A673 (cell line): ENCODE data around the gene MT2A. TPM values are rescaled to one million over a fixed set of nuclear protein-coding genes. Genes with fewer than 3 reads are reported as not detected.
"Not testable (repeated sequence)": the region's sequence is repeated elsewhere in the genome, so short reads cannot be mapped to it uniquely, and the experiment has no call there.

Experiments
- BruUV-seq: library from RNA; stranded (reverse); fragments of 400-500 nt; replicated peaks from 2 replicates; lab custom pipeline; 2021; lab: Mats Ljungman, UMichigan
- CTCF ChIA-PET: fragments of 300-600 bp; sonication (Branson Sonifier 250); formaldehyde crosslinking; loops from one replicate; lab custom pipeline; 2022; ENCODE audit warnings: antibody characterized with exemption; lab: Charles Lee
- POLR2A ChIA-PET: fragments of 300-600 bp; sonication (Branson Sonifier 250); formaldehyde crosslinking; loops from one replicate; lab custom pipeline; 2022; ENCODE audit warnings: antibody characterized with exemption; ENCODE audit not compliant: low non-redundant PET; lab: Charles Lee
- DNase-seq: peaks from one replicate; pipeline ENCODE4 v3.0.0-alpha.2; 2015; ENCODE audit warnings: low spot score
- H3K27ac ChIP-seq: fragments of 200-600 bp; sonication (generic); 2 replicates; pipeline ENCODE4 v1.5.1; 2016; ENCODE audit warnings: mixed run types, low read depth, mild to moderate bottlenecking, mixed read lengths, antibody characterized with exemption, low read length; ENCODE audit not compliant: poor library complexity, severe bottlenecking
- H3K27me3 ChIP-seq: fragments of 200-600 bp; sonication (generic); replicated peaks from 2 replicates; pipeline ENCODE4 v1.6.1; 2017; ENCODE audit warnings: mixed run types, low read depth, mild to moderate bottlenecking, mixed read lengths, antibody characterized with exemption, low read length; ENCODE audit not compliant: insufficient read depth, poor library complexity
- H3K36me3 ChIP-seq: fragments of 200-600 bp; sonication (generic); 2 replicates; pipeline ENCODE4 v1.6.1; 2016; ENCODE audit warnings: mixed run types, mild to moderate bottlenecking, mixed read lengths, antibody characterized with exemption, low read length; ENCODE audit not compliant: insufficient read depth, poor library complexity, severe bottlenecking
- H3K4me1 ChIP-seq: fragments of 200-600 bp; sonication (generic); 2 replicates; pipeline ENCODE4 v1.6.1; 2017; ENCODE audit warnings: mixed run types, mild to moderate bottlenecking, mixed read lengths, antibody characterized with exemption, low read length; ENCODE audit not compliant: insufficient read depth, poor library complexity, severe bottlenecking
- H3K4me3 ChIP-seq: fragments of 200-600 bp; sonication (generic); 2 replicates; pipeline ENCODE4 v1.5.1; 2016; ENCODE audit warnings: low read depth, mixed run types, mild to moderate bottlenecking, mixed read lengths, low read length; ENCODE audit not compliant: poor library complexity, severe bottlenecking
- H3K9me3 ChIP-seq: fragments of 200-600 bp; sonication (generic); 2 replicates; pipeline ENCODE4 v1.6.1; 2016; ENCODE audit warnings: mixed run types, low read depth, mild to moderate bottlenecking, mixed read lengths, antibody characterized with exemption, low read length; ENCODE audit not compliant: poor library complexity, severe bottlenecking
- CTCF ChIP-seq: fragments of 300-800, 200-600 bp; sonication (generic); conservative IDR thresholded peaks from 2 replicates; pipeline ENCODE4 v1.5.1; 2017; ENCODE audit warnings: low read depth, mild to moderate bottlenecking, antibody characterized with exemption, low read length, moderate library complexity, mixed read lengths
- EZH2 ChIP-seq: fragments of 200-600 bp; sonication (generic); IDR thresholded peaks from 2 replicates; pipeline ENCODE4 v1.6.1; 2017; ENCODE audit warnings: borderline replicate concordance, low read depth, mild to moderate bottlenecking, mixed read lengths, antibody characterized with exemption, low read length; ENCODE audit not compliant: poor library complexity, severe bottlenecking
- intact Hi-C: fragments of 100-400 bp; cut with micrococcal nuclease; formaldehyde crosslinking; loops from one replicate; pipeline ENCODE4 v1.10.0; 2022; ENCODE audit not compliant: unreplicated experiment
- total RNA-seq: library from RNA; stranded (reverse); gene quantifications from 2 replicates; pipeline ENCODE4 v1.2.3, GENCODE V29; 2021

MT2A gene
- total RNA-seq, 1 experiment from 2014 or later = 218 TPM

GRCh38 chr16:56580391-56581048, 27.9 kb upstream of the MT2A start:
- ChIA-PET POLR2A (no interaction called here), CTCF (no interaction called here)
- TF ChIP-seq EZH2 (no peak), CTCF (no peak)
- intact Hi-C loops = no loop called here
- H3K4me3 ChIP-seq = no peak overlapping the region
- H3K36me3 ChIP-seq = no peaks in the 10 kb centered on the region
- no TSS peak for BruUV-seq
- no peaks in the 10 kb centered on the region for H3K27me3 ChIP-seq
- DNase-seq = no peak
- no peaks in the 10 kb centered on the region for H3K4me1 ChIP-seq
- no peak overlapping the region for H3K27ac ChIP-seq
- H3K9me3 ChIP-seq = no peaks in the 10 kb centered on the region

- H3K27me3 ChIP-seq, DNase-seq, BruUV-seq, H3K36me3 ChIP-seq, H3K27ac ChIP-seq, POLR2A ChIA-PET, CTCF ChIA-PET, H3K9me3 ChIP-seq, H3K4me3 ChIP-seq, intact Hi-C loops, H3K4me1 ChIP-seq: not testable (repeated sequence)
These were observed 25.5 kb upstream of the MT2A start for GRCh38 chr16:56582911-56583310.

- ChIA-PET CTCF (no interaction called here), POLR2A (no interaction called here)
- BruUV-seq = no TSS peak
- Histone ChIP-seq H3K9me3 (no peaks in the 10 kb centered on the region), H3K36me3 (no peaks in the 10 kb centered on the region), H3K27ac (no peak overlapping the region), H3K27me3 (peaks cover 8% of the 10 kb centered on the region), H3K4me3 (no peak overlapping the region), H3K4me1 (no peaks in the 10 kb centered on the region)
- DNase-seq = no peak
- intact Hi-C loops = no loop called here
- TF ChIP-seq CTCF (no peak), EZH2 (no peak)
These were observed 24.8 kb upstream of the MT2A start for GRCh38 chr16:56583351-56584168.
